NCI-H2081 (cell line): ENCODE results near the gene AOC3.
"Not testable (repeated sequence)": the region's sequence is repeated elsewhere in the genome, so short reads cannot be mapped to it uniquely, and the experiment has no call there.

ENCODE experiments used
- DNase-seq, 2 experiments: peaks; one replicate each; lab custom pipeline; 2025; lab: John Stamatoyannopoulos, UW

The AOC3 gene

GRCh38 chr17:42894283-42895184, 43.5 kb downstream of the AOC3 start:
- no peak for DNase-seq

- no peak for DNase-seq
These were observed 44.2 kb downstream of the AOC3 start for GRCh38 chr17:42895185-42895555.

GRCh38 chr17:42898147-42898811, 47.3 kb downstream of the AOC3 start:
- no peak for DNase-seq

- not testable (repeated sequence) for DNase-seq
These were observed 49.0 kb downstream of the AOC3 start for GRCh38 chr17:42899981-42900380.

- DNase-seq: no peak
These were observed 49.7 kb downstream of the AOC3 start, which contains the start of gene G6PC1 for GRCh38 chr17:42900460-42901331. TSS of gene G6PC1 (plus strand) at chr17:42900799. CDS start at chr17:42900877, 78 bp downstream.

- DNase-seq: no peak
These were observed 50.7 kb downstream of the AOC3 start for GRCh38 chr17:42901535-42902229.

- DNase-seq: no peak
These were observed 53.1 kb downstream of the AOC3 start for GRCh38 chr17:42904110-42904469.

GRCh38 chr17:42906772-42907446, 55.9 kb downstream of the AOC3 start:
- DNase-seq: no peak
